Measurements from ENCODE around the gene CCNL1.

Gene CCNL1

DNA sequence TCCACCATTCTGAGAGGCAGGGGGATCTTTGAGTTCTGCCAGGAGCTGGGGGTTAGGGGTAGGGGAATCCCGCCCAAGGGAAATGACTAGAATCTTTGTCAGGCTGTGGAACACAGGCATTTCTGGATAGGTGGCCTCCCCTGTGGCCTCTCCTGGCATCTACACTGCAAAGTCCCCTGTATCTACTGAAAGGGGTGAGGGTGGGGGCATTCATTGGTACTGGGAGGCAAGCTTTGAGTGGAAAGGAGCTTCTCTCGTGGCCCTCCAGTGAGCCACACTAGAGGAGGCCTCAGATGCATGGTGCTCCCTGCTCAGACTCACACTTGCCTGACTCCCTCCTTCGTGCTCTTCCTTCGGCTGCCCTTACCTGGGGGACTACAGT lies 59.9 kb downstream of the CCNL1 start:
- Histone ChIP-seq H3K4me1 (no peaks in the 10 kb centered on the region), H3K36me3 (ENCODE audit: control insufficient read depth, insufficient read depth, low read length) (no peaks in the 10 kb centered on the region), H3K9me3 (ENCODE audit: control insufficient read depth, low read length) (no peaks in the 10 kb centered on the region), H3K4me2 (ENCODE audit: low read length) (no peak overlapping the region), H3K27ac (no peak overlapping the region), H3K27me3 (ENCODE audit: control insufficient read depth, insufficient read depth, low read length) (no peaks in the 10 kb centered on the region), H3K4me3 (ENCODE audit: low read depth, low read length) (no peak overlapping the region), H3K79me2 (no peaks in the 10 kb centered on the region), H2AFZ (no peak overlapping the region), H3K9ac (no peak overlapping the region)
- TF ChIP-seq, protein P1, sequence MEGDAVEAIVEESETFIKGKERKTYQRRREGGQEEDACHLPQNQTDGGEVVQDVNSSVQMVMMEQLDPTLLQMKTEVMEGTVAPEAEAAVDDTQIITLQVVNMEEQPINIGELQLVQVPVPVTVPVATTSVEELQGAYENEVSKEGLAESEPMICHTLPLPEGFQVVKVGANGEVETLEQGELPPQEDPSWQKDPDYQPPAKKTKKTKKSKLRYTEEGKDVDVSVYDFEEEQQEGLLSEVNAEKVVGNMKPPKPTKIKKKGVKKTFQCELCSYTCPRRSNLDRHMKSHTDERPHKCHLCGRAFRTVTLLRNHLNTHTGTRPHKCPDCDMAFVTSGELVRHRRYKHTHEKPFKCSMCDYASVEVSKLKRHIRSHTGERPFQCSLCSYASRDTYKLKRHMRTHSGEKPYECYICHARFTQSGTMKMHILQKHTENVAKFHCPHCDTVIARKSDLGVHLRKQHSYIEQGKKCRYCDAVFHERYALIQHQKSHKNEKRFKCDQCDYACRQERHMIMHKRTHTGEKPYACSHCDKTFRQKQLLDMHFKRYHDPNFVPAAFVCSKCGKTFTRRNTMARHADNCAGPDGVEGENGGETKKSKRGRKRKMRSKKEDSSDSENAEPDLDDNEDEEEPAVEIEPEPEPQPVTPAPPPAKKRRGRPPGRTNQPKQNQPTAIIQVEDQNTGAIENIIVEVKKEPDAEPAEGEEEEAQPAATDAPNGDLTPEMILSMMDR (IDR thresholded peaks at IDR 0.05) = no peak

DNA sequence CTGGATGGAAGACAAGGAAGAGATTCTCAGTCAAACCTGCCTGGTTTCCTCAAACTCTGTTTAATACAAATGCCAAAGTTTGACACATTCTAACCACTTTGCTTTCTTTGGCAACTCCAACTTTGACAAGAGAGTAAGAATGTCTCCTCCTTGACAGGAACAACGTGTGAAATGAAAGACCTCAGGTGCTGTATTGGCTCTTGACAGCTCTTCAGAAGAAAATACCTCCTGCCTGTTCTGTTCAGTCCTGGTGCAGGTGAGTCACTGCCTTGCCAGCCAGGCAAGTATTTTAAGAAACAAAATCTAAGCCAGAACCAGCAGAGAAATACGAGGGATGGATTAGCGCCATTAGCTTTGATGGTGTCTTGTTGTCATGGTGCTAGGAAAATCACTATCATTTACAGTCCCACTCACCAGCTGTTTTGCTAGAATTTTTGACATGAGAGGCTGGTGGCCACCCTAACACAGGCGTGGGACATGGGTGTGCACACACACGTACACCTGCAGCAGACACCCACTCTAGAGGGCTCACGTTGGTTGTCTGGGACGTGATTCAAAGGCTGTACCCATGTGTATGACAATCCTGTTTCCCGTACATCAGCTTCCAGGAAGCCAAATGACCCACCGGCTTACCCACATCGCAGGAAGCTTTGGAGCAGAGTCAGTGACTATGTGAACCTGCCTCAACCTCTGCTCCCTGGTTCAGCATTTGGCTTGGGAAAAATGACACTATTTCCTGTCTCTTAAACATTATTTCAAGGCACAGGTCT lies 60.4 kb downstream of the CCNL1 start:
- no peak overlapping the region for H3K27ac ChIP-seq
- TF ChIP-seq, protein P1 (IDR thresholded peaks at IDR 0.05) = no peak
- H3K4me1 ChIP-seq = no peaks in the 10 kb centered on the region
- H3K9ac ChIP-seq = no peak overlapping the region
- no peak overlapping the region for H3K4me2 ChIP-seq (ENCODE audit: low read length)
- no peak overlapping the region for H3K4me3 ChIP-seq (ENCODE audit: low read depth, low read length)
- H3K27me3 ChIP-seq (ENCODE audit: control insufficient read depth, insufficient read depth, low read length) = no peaks in the 10 kb centered on the region
- H3K9me3 ChIP-seq (ENCODE audit: control insufficient read depth, low read length) = no peaks in the 10 kb centered on the region
- no peak overlapping the region for H2AFZ ChIP-seq
- no peaks in the 10 kb centered on the region for H3K79me2 ChIP-seq
- H3K36me3 ChIP-seq (ENCODE audit: control insufficient read depth, insufficient read depth, low read length) = no peaks in the 10 kb centered on the region

DNA sequence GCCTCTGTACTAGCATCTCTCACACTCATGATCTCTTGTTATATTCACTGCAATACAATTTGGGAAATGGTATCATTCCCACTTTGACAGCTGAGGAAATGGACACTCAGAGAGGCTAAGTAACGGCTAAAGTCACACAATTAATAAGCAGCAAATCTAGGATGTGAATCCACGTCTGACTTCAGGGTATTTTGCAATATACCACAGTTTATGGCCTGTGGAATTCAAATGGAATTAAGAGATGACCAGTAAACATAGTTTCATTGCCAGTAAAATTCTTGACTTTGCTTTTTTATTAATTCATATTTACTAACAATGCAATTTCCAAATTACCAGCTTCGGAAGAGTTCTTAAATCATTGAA lies 61.1 kb downstream of the CCNL1 start:
- no peaks in the 10 kb centered on the region for H3K27me3 ChIP-seq (ENCODE audit: control insufficient read depth, insufficient read depth, low read length)
- no peak overlapping the region for H3K4me3 ChIP-seq (ENCODE audit: low read depth, low read length)
- no peak overlapping the region for H3K9ac ChIP-seq
- no peaks in the 10 kb centered on the region for H3K36me3 ChIP-seq (ENCODE audit: control insufficient read depth, insufficient read depth, low read length)
- no peaks in the 10 kb centered on the region for H3K9me3 ChIP-seq (ENCODE audit: control insufficient read depth, low read length)
- H3K4me2 ChIP-seq (ENCODE audit: low read length) = no peak overlapping the region
- no peak overlapping the region for H3K27ac ChIP-seq
- no peak overlapping the region for H2AFZ ChIP-seq
- TF ChIP-seq, protein P1 (IDR thresholded peaks at IDR 0.05) = no peak
- no peaks in the 10 kb centered on the region for H3K79me2 ChIP-seq
- no peaks in the 10 kb centered on the region for H3K4me1 ChIP-seq

DNA sequence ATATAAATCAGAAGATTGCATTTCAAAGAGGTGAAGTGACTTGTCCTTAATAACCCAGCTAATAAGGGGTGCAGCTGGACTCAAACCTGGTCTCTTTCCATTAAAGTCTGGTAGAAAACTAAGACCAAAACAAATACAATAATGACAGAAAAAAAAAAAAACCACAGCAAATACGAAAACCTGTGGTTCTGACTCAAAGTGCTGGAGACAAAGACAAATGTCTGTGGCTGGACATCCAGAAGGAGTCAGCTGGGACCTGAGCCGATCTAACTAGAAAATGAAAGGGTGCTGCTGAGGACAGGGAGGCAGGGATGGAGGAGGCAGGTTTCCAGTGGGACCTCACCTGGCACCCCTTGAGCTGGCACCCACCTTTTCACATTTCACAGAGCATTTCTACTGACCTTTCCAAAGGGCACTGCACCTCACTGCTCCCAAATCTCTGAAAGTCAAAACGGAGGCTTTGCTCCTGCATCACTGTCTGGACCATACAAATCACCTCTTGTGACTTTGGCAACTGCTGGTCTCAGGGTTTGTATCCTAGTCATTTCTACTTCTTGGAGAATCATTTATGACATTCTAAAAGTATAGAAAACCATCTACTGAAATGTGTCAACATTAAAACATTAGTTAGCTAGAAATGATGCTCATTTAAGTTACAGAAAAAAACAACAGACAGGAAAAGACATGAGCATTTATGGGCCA lies 61.7 kb downstream of the CCNL1 start:
- H3K36me3 ChIP-seq (ENCODE audit: control insufficient read depth, insufficient read depth, low read length) = no peaks in the 10 kb centered on the region
- H3K4me1 ChIP-seq = no peaks in the 10 kb centered on the region
- no peak overlapping the region for H3K4me3 ChIP-seq (ENCODE audit: low read depth, low read length)
- no peak overlapping the region for H3K4me2 ChIP-seq (ENCODE audit: low read length)
- H3K27ac ChIP-seq = no peak overlapping the region
- TF ChIP-seq, protein P1 (IDR thresholded peaks at IDR 0.05) = no peak
- H3K79me2 ChIP-seq = no peaks in the 10 kb centered on the region
- H3K9me3 ChIP-seq (ENCODE audit: control insufficient read depth, low read length) = no peaks in the 10 kb centered on the region
- no peak overlapping the region for H2AFZ ChIP-seq
- H3K9ac ChIP-seq = no peak overlapping the region
- H3K27me3 ChIP-seq (ENCODE audit: control insufficient read depth, insufficient read depth, low read length) = no peaks in the 10 kb centered on the region

Measured in parathyroid adenoma (tissue), 2 donors.